Tibial artery (tissue), 4 donors: ENCODE measurements around the gene CA5B.

Experiments used
- DNase-seq, 2 donors: peaks; one replicate each; pipeline ENCODE4 v3.0.0-alpha.2; 2019
- H3K27ac ChIP-seq, 2 donors: fragments of 200-600 bp; sonication (generic) in 1 of 2; 1 replicate in 1 of 2; 2 replicates in 1 of 2; pipeline ENCODE4 v1.5.1; 2018 to 2019; ENCODE audit warnings: mild to moderate bottlenecking in 1 of 2
- H3K27me3 ChIP-seq, 2 donors: fragments of 200-600 bp; sonication (generic) in 1 of 2; one replicate each; pipeline versions ENCODE4 v1.5.1 to v1.6.0; 2016 to 2019
- H3K36me3 ChIP-seq, 3 donors: fragments of 200-600 bp; sonication (generic) in 2 of 3; one replicate each; pipeline ENCODE4 v1.5.1; 2016 to 2019; ENCODE audit warnings: mild to moderate bottlenecking in 2 of 3
- H3K4me1 ChIP-seq, 4 donors: fragments of 200-600 bp; sonication (generic) in 2 of 4; 1 replicate in 3 of 4; 2 replicates in 1 of 4; pipeline ENCODE4 v1.5.1; 2016 to 2019
- H3K4me3 ChIP-seq, 2 donors: fragments of 200-600 bp; sonication (generic) in 1 of 2; 1 replicate in 1 of 2; 2 replicates in 1 of 2; pipeline ENCODE4 v1.5.1; 2018 to 2019; ENCODE audit warnings: mild to moderate bottlenecking in 2 of 2
- H3K9me3 ChIP-seq, 3 donors: fragments of 200-600 bp; sonication (generic) in 1 of 3; one replicate each; pipeline ENCODE4 v1.5.1; 2016 to 2019
- intact Hi-C: fragments of 100-400 bp; cut with DNase I; formaldehyde crosslinking; loops from one replicate; pipeline ENCODE4 v1.15.0; 2023; ENCODE audit warnings: low total_unique reads
- TF ChIP-seq, protein P1 (sequence below), 2 experiments: fragments of 200-600 bp in 1 of 2; fragments of 450-650 bp in 1 of 2; IDR thresholded peaks; one replicate each; pipeline ENCODE4 v1.5.1; 2017 to 2019; ENCODE audit warnings: antibody characterized with exemption in 2 of 2, mild to moderate bottlenecking in 1 of 2, moderate library complexity in 1 of 2

Gene CA5B

DNA sequence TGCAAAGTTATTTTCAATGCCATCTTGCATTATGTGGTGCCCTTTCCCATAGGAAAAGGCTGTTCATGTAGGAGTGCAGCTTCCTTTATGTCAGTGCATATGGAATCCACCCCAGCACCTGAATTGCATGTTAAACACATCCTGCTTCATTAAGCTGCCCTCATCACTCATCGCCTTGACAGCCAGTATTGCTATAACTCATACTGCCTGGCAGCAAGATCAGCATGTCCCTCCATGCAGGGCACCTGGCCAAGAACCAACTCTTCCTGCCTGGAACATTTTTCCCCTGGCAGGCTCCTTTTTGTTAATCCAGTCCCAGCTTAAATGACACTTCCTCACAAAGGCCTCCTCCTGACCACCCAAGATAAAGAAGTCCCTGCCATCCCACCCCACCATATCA is 23.5 kb upstream of the CA5B start:
- DNase-seq: peak in 1 of 2 donors; percentile 19
- no peaks in the 10 kb centered on the region for H3K36me3 ChIP-seq
- no peak overlapping the region for H3K4me3 ChIP-seq
- no peak overlapping the region for H3K27ac ChIP-seq
- no peaks in the 10 kb centered on the region for H3K4me1 ChIP-seq
- intact Hi-C loops: no loop called here
- TF ChIP-seq, protein P1, sequence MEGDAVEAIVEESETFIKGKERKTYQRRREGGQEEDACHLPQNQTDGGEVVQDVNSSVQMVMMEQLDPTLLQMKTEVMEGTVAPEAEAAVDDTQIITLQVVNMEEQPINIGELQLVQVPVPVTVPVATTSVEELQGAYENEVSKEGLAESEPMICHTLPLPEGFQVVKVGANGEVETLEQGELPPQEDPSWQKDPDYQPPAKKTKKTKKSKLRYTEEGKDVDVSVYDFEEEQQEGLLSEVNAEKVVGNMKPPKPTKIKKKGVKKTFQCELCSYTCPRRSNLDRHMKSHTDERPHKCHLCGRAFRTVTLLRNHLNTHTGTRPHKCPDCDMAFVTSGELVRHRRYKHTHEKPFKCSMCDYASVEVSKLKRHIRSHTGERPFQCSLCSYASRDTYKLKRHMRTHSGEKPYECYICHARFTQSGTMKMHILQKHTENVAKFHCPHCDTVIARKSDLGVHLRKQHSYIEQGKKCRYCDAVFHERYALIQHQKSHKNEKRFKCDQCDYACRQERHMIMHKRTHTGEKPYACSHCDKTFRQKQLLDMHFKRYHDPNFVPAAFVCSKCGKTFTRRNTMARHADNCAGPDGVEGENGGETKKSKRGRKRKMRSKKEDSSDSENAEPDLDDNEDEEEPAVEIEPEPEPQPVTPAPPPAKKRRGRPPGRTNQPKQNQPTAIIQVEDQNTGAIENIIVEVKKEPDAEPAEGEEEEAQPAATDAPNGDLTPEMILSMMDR (IDR thresholded peaks at IDR 0.05): no peak
- no peaks in the 10 kb centered on the region for H3K27me3 ChIP-seq
- H3K9me3 ChIP-seq: no peaks in the 10 kb centered on the region

GRCh38 chrX:15718283-15718970 is 19.6 kb upstream of the CA5B start:
- H3K9me3 ChIP-seq: no peaks in the 10 kb centered on the region
- no peaks in the 10 kb centered on the region for H3K36me3 ChIP-seq
- intact Hi-C loops: no loop called here
- TF ChIP-seq, protein P1 (IDR thresholded peaks at IDR 0.05): no peak
- no peaks in the 10 kb centered on the region for H3K4me1 ChIP-seq
- no peaks in the 10 kb centered on the region for H3K27me3 ChIP-seq
- H3K4me3 ChIP-seq: no peak overlapping the region
- DNase-seq: no peak
- H3K27ac ChIP-seq: no peak overlapping the region

DNA sequence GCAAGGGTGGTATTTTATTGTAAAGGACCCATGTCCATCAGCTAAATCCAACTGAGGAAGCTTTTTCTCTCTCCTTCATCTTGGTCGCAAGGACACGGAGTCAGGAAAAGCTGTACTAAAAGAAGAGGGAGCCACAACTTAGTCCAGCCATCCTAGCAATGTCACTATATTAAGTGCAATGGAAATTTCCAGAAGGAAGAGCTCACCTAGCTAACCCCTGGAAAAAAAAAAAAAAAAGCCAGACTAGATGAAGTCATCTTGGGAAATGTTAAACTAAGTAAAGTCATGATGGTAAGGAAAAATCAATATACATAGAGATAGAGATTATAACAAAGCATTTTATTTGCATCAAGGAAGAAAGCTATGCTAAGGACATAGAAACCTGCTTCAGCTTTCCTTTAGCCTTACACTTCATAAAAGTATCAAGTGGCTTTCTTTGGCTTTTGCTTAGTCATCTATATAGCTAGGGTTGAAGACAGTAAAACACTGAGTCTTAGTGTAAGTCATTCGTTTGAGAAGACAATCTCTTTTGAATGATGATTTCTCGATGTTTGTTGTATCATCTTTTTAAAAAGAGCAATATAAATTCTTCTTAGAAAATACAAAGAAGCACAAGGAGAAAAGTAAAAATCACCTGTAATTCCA is 18.6 kb upstream of the CA5B start:
- no peak for DNase-seq
- no peaks in the 10 kb centered on the region for H3K36me3 ChIP-seq
- H3K9me3 ChIP-seq: no peaks in the 10 kb centered on the region
- no peak overlapping the region for H3K27ac ChIP-seq
- H3K27me3 ChIP-seq: no peaks in the 10 kb centered on the region
- intact Hi-C loops: no loop called here
- no peaks in the 10 kb centered on the region for H3K4me1 ChIP-seq
- no peak overlapping the region for H3K4me3 ChIP-seq
- TF ChIP-seq, protein P1 (IDR thresholded peaks at IDR 0.05): no peak

GRCh38 chrX:15721911-15722310 is 16.2 kb upstream of the CA5B start:
- no peak overlapping the region for H3K4me3 ChIP-seq
- intact Hi-C loops: no loop called here
- H3K27me3 ChIP-seq: no peaks in the 10 kb centered on the region
- TF ChIP-seq, protein P1 (IDR thresholded peaks at IDR 0.05): no peak
- H3K4me1 ChIP-seq: no peaks in the 10 kb centered on the region
- no peaks in the 10 kb centered on the region for H3K36me3 ChIP-seq
- no peak for DNase-seq
- H3K27ac ChIP-seq: no peak overlapping the region
- no peaks in the 10 kb centered on the region for H3K9me3 ChIP-seq

DNA sequence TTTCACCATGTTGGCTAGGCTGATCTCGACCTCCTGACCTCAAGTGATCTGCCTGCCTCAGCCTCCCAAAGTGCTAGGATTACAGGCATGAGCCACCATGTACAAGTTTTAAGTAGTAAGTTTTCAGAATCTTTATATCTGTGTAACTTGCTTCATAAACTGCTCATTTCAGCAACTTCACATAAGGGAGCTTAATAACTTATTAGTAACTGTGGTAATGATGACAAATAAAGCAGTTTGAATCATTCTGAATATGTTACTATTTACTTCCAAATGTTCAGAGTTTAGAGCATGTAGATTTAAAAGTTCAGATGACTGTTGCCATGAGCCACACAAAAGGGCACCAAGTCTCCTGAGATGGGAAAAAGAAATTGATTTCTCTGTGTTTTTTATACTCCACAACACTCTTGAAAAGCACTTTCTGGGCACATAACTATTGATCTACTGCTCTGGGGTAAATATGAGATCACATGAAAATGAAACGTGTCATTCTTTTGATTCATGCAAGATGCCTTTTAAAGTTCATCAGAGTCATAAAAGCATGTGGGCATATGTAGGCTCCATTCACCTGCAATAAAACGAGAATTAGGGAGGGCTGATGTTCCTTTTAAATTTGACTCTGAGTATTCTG is 14.1 kb upstream of the CA5B start:
- TF ChIP-seq, protein P1 (IDR thresholded peaks at IDR 0.05): no peak
- DNase-seq: no peak
- intact Hi-C loops: no loop called here
- no peaks in the 10 kb centered on the region for H3K36me3 ChIP-seq
- H3K4me1 ChIP-seq: no peaks in the 10 kb centered on the region
- no peak overlapping the region for H3K27ac ChIP-seq
- no peak overlapping the region for H3K4me3 ChIP-seq
- H3K9me3 ChIP-seq: no peaks in the 10 kb centered on the region
- no peaks in the 10 kb centered on the region for H3K27me3 ChIP-seq
